Psoas muscle (tissue), 8 donors: ENCODE measurements around the gene LETMD1. TPM values are rescaled to one million over a fixed set of nuclear protein-coding genes. Genes with fewer than 3 reads are reported as not detected.
"Not testable (repeated sequence)": the region's sequence is repeated elsewhere in the genome, so short reads cannot be mapped to it uniquely, and the experiment has no call there.

Experiments
- ATAC-seq, 4 donors: fragments of 200-7000 bp; cut with Tn5 transposase; one replicate each; pipeline ENCODE4 v1.9.1; 2020; ENCODE audit warnings: moderate library complexity in 3 of 4, mild to moderate bottlenecking in 2 of 4
- DNase-seq, 2 donors: peaks; one replicate each; pipeline ENCODE4 v3.0.0-alpha.2; 2020
- H3K27ac ChIP-seq: fragments of 200-600 bp; one replicate; pipeline ENCODE4 v1.8.0; 2022
- H3K27me3 ChIP-seq, 3 donors: fragments of 200-600 bp in 1 of 3; one replicate each; pipeline versions ENCODE4 v1.6.1 to v1.8.0; 2013 to 2022; ENCODE audit warnings: low read length in 2 of 3, mild to moderate bottlenecking in 2 of 3, moderate library complexity in 1 of 3; ENCODE audit not compliant: insufficient read depth in 3 of 3
- H3K36me3 ChIP-seq, 2 donors: fragments of 200-600 bp in 1 of 2; one replicate each; pipeline versions ENCODE4 v1.6.1 to v1.8.0; 2013 to 2022; ENCODE audit warnings: low read depth in 1 of 2, mild to moderate bottlenecking in 1 of 2, moderate library complexity in 1 of 2; ENCODE audit not compliant: insufficient read depth in 1 of 2
- H3K4me1 ChIP-seq: fragments of 200-600 bp; one replicate; pipeline ENCODE4 v1.8.0; 2022
- H3K4me3 ChIP-seq: fragments of 200-600 bp; one replicate; pipeline ENCODE4 v1.8.0; 2022; ENCODE audit warnings: mild to moderate bottlenecking
- H3K9me3 ChIP-seq: fragments of 200-600 bp; one replicate; pipeline ENCODE4 v1.8.0; 2022
- CTCF ChIP-seq: fragments of 200-600 bp; IDR thresholded peaks from one replicate; pipeline ENCODE4 v1.8.0; 2022; ENCODE audit warnings: antibody characterized with exemption
- WGBS, 3 donors: extraction: QIAGEN DNeasy Blood & Tissue Kit; methylation state at CpG; one replicate each; pipeline versions ENCODE4 v1.1.6 to v1.1.7; 2013; 5-methylcytosine and 5-hydroxymethylcytosine counted together
- intact Hi-C, 2 donors: fragments of 100-400 bp; cut with DNase I; formaldehyde crosslinking; loops; one replicate each; pipeline versions ENCODE4 v1.11.0 to v1.14.2; 2022
- polyA plus RNA-seq, 3 donors: library from polyadenylated mRNA; stranded (reverse); fragments of 200-250 nt; gene quantifications; one replicate each; pipeline ENCODE4 v1.2.3, GENCODE V29; 2013
- total RNA-seq, 4 donors: library from RNA; stranded (reverse); fragmentation: NEBNext Ultra II Directional in 2 of 4; extraction: Animal tissue kit (Norgen Biotek cat#: 25700) in 2 of 4; gene quantifications; one replicate each; pipeline versions ENCODE4 v1.2.1 to v1.2.4, GENCODE V29; 2021 to 2023
- donor health status: healthy with polysubstance abuse.
- donor health status: DM: no; HTN: no; CAD: no; lungs with moderate emphysema.
- donor health status: Bipolar disorder and iron deficiency.
- donor health status: healthy.
- donor health status: DM: yes; HTN: yes; CAD: no.
- donor health status: DM: no; HTN: no; CAD: no.
- donor health status: DM: no; HTN: no; CAD: no.
- donor health status: DM: yes; HTN: yes; CAD: no.

LETMD1 gene
- total and polyA plus RNA-seq, 7 donors: 17.4 to 41.5 (median 27.7) TPM

- H3K36me3 ChIP-seq: peaks cover 8 to 89% of the 10 kb centered on the region in 2 donors
- H3K27me3 ChIP-seq: no peaks in the 10 kb centered on the region
- H3K4me3 ChIP-seq: no peak overlapping the region
- H3K4me1 ChIP-seq: no peaks in the 10 kb centered on the region
- DNase-seq (peak in 1 of 2 donors; percentile 50), ATAC-seq (peak; percentile 26 to 63 (median 40))
- WGBS, 3 donors: 81 to 85% (median 82%) methylated on average over 3 of the region's 3 CpGs
- H3K27ac ChIP-seq: peak overlapping the region; percentile 36
- no peaks in the 10 kb centered on the region for H3K9me3 ChIP-seq
- no peak for TF ChIP-seq CTCF
- intact Hi-C loops: no loop called here
Measured at GRCh38 chr12:51070004-51070403, 21.9 kb downstream of the LETMD1 start.

DNA sequence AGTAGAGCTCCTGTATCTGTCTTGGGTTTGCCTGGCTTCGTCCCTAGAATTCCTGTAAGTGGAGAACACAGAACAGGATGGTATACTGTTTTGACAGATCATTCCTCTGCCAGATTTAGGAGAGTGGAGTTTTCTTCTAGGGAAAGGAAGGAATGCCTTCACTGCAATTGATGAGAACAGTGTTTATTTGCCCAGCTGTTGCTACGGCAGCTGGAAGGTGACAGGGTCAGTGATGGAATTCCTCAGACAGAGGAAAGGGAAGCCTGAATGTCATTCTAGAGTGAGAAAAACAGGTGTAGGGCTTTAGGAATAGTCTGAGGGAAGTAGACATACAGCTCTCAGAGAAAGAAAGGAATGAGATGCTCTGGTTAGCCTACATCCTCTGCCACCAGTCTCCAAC is 23.5 kb downstream of the LETMD1 start:
- peaks cover 13% of the 10 kb centered on the region for H3K4me1 ChIP-seq
- H3K27me3 ChIP-seq: no peaks in the 10 kb centered on the region
- H3K36me3 ChIP-seq: peaks cover 8 to 73% of the 10 kb centered on the region in 2 donors
- DNase-seq (no peak), ATAC-seq (no peak)
- H3K9me3 ChIP-seq: no peaks in the 10 kb centered on the region
- intact Hi-C loops: no loop called here
- TF ChIP-seq CTCF: no peak
- no peak overlapping the region for H3K4me3 ChIP-seq
- 47 to 85% (median 64%) methylated on average over 2 of the region's 2 CpGs for WGBS, 3 donors
- H3K27ac ChIP-seq: no peak overlapping the region

DNA sequence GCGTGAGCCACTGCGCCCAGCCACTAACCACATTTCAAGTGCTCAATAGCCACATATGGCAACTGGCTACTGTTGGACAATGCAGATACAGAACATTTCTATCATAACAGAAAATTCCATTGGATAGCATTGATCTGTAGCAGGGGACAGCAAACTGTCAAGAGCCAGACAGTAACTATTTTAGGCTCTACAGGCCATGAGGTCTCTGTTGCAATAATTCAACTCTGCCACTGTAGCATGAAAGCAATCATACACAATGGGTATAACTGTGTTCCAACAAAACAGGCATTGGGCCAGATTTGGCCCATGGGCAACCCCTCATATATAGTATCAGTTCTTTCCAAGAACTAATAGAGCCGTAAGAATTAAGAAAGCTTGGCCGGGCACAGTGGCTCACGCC is 27.3 kb downstream of the LETMD1 start:
- intact Hi-C loops: no loop called here
- no peaks in the 10 kb centered on the region for H3K9me3 ChIP-seq
- peaks cover 4 to 37% of the 10 kb centered on the region in 2 donors for H3K36me3 ChIP-seq
- WGBS, 3 donors: 85 to 96% (median 86%) methylated on average over 5 of the region's 5 CpGs
- DNase-seq: no peak
- H3K27me3 ChIP-seq: no peaks in the 10 kb centered on the region
- H3K27ac ChIP-seq: no peak overlapping the region
- H3K4me3 ChIP-seq: no peak overlapping the region
- peak; percentile 52 to 66 (median 57) for ATAC-seq
- no peak for TF ChIP-seq CTCF
- peaks cover 20% of the 10 kb centered on the region for H3K4me1 ChIP-seq

DNA sequence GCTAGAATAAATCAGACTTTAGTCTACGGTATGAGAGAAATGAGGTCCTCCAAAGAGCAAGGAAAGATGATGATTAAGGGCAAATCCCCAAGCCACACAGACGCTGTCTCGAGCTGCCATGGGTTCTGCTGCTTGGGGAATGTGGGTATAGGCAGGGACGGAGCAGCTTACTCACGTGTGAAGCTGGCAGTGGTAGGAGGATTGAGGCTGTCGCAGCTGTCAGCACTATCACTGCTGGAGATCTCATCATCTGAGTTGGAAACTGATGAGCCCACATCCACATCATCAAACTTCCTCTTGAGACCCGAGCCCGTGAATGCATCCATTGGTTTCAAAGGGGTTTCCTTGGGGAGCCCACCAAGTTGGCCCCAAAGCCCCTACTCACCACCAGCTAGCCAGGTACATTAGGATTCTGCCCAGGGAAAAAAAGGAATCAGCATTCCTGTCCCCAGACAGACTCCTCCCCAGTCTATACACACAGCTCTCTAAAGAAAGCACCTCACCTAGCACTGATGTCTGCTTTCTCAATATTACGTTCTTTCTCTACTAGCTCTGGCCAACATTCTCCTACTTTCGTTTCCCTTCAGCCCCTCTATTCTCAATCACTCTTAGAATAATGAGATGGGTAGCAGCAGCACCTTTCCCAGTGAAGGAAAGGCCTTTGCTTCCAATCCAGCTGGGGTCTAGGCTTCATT is 28.3 kb downstream of the LETMD1 start:
- Histone ChIP-seq H3K36me3 (peaks cover 2 to 27% of the 10 kb centered on the region in 2 donors), H3K9me3 (no peaks in the 10 kb centered on the region), H3K4me3 (no peak overlapping the region), H3K27me3 (no peaks in the 10 kb centered on the region), H3K27ac (no peak overlapping the region), H3K4me1 (peaks cover 20% of the 10 kb centered on the region)
- ATAC-seq: peak; percentile 34 to 66 (median 59)
- DNase-seq: no peak
- TF ChIP-seq CTCF: no peak
- WGBS, 3 donors: 67 to 75% (median 67%) methylated on average over 10 of the region's 10 CpGs
- intact Hi-C loops: no loop called here

DNA sequence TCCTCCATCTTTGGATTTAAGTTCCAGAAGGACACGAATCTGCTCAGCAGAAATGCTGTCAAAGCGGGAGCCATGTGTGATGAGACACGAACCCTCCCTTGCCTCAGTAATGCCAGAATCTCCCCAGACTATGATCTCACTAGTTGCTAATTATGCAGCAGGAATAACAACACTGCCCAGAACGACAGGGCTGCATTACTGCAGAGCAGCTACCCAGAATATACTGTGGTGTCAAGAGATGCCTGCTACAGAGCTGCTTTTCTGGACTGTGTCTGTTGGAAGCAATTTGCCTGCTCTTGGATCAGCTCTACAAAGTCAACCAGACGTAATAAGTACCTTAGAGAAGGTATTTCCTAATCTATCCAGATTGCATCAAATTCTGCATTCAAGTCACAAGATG is 29.8 kb downstream of the LETMD1 start:
- Histone ChIP-seq H3K4me3 (no peak overlapping the region), H3K4me1 (peaks cover 27% of the 10 kb centered on the region), H3K27me3 (no peaks in the 10 kb centered on the region), H3K9me3 (no peaks in the 10 kb centered on the region), H3K36me3 (peaks cover 2 to 13% of the 10 kb centered on the region in 2 donors), H3K27ac (no peak overlapping the region)
- DNase-seq (no peak), ATAC-seq (peak in 3 of 4 donors; percentile 39 to 60 (median 57))
- intact Hi-C loops: no loop called here
- WGBS, 3 donors: 34 to 54% (median 45%) methylated on average over 5 of the region's 5 CpGs
- TF ChIP-seq CTCF: no peak

DNA sequence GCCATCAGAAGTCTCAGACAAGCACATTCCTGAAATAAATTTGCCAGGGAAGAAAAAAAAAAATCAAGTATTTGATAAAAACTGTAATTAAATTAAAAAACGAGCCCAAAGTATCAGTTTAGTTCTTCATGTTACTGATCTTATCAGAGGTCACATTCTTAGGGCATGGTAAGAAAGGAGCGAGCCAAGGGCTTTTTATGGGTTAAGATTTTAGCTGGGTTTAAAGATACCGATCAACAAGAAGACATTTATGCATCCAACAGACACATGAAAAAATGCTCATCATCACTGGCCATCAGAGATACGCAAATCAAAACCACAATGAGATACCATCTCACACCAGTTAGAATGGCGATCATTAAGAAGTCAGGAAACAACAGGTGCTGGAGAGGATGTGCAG is 30.2 kb downstream of the LETMD1 start:
- H3K4me1 ChIP-seq: peaks cover 27% of the 10 kb centered on the region
- H3K27ac ChIP-seq: not testable (repeated sequence)

DNA sequence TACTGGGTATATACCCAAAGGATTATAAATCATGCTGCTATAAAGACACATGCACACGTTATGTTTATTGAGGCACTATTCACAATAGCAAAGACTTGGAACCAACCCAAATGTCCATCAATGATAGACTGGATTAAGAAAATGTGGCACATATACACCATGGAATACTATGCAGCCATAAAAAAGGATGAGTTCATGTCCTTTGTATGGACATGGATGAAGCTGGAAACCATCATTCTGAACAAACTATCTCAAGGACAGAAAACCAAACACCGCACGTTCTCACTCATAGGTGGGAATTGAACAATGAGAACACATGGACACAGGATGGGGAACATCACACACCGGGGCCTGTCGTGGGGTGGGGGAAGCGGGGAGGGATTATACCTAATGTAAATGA is 30.7 kb downstream of the LETMD1 start:
- peaks cover 27% of the 10 kb centered on the region for H3K4me1 ChIP-seq
- H3K9me3 ChIP-seq, H3K27ac ChIP-seq, DNase-seq, H3K27me3 ChIP-seq, H3K4me3 ChIP-seq, ATAC-seq, intact Hi-C loops, H3K36me3 ChIP-seq: not testable (repeated sequence)
- WGBS, 3 donors: 93 to 98% (median 96%) methylated on average over 6 of the region's 6 CpGs

More for the DNA sequence above, 30.2 kb downstream of the LETMD1 start:
- H3K36me3 ChIP-seq, intact Hi-C loops, H3K9me3 ChIP-seq, DNase-seq, H3K27me3 ChIP-seq, ATAC-seq, H3K4me3 ChIP-seq: not testable (repeated sequence)
- 79 to 82% (median 82%) methylated on average over 5 of the region's 5 CpGs for WGBS, 3 donors
